HG03095 (cell line): ENCODE measurements around the gene FAM168A.

Experiments used
- ATAC-seq: cut with Tn5 transposase; IDR thresholded peaks from one replicate; pipeline ENCODE4 v1.9.1; 2021; ENCODE audit warnings: moderate library complexity; ENCODE audit not compliant: unreplicated experiment

FAM168A gene

GRCh38 chr11:73524774-73525173 lies 73.1 kb downstream of the FAM168A start:
- no peak for ATAC-seq

GRCh38 chr11:73521621-73522020 lies 76.3 kb downstream of the FAM168A start:
- ATAC-seq: no peak

- no peak for ATAC-seq
Observed at GRCh38 chr11:73520353-73521061, 77.4 kb downstream of the FAM168A start.

- ATAC-seq: no peak
Observed at GRCh38 chr11:73519266-73519665, 78.6 kb downstream of the FAM168A start.

GRCh38 chr11:73518195-73518594 lies 79.7 kb downstream of the FAM168A start:
- ATAC-seq: no peak

- no peak for ATAC-seq
Observed at GRCh38 chr11:73516080-73516479, 81.8 kb downstream of the FAM168A start.

- no peak for ATAC-seq
Observed at GRCh38 chr11:73513707-73514106, 84.2 kb downstream of the FAM168A start.

GRCh38 chr11:73510877-73511276 lies 87.0 kb downstream of the FAM168A start:
- ATAC-seq: no peak

- no peak for ATAC-seq
Observed at GRCh38 chr11:73510106-73510505, 87.8 kb downstream of the FAM168A start.

GRCh38 chr11:73509188-73509587 lies 88.7 kb downstream of the FAM168A start:
- ATAC-seq: no peak

GRCh38 chr11:73508243-73509176 lies 89.4 kb downstream of the FAM168A start:
- ATAC-seq: no peak

GRCh38 chr11:73507086-73507485 lies 90.8 kb downstream of the FAM168A start:
- no peak for ATAC-seq

- no peak for ATAC-seq
Observed at GRCh38 chr11:73506038-73506437, 91.9 kb downstream of the FAM168A start.

- ATAC-seq: no peak
Observed at GRCh38 chr11:73498343-73498742, 99.6 kb downstream of the FAM168A start.

GRCh38 chr11:73496134-73496533 lies 101.8 kb downstream of the FAM168A start:
- ATAC-seq: no peak

GRCh38 chr11:73495731-73496130 lies 102.2 kb downstream of the FAM168A start:
- no peak for ATAC-seq

GRCh38 chr11:73493956-73494598 lies 103.8 kb downstream of the FAM168A start:
- ATAC-seq: no peak

GRCh38 chr11:73481626-73482025 lies 116.3 kb downstream of the FAM168A start:
- ATAC-seq: no peak

GRCh38 chr11:73480677-73481076 lies 117.2 kb downstream of the FAM168A start:
- ATAC-seq: no peak

GRCh38 chr11:73478737-73479347 lies 119.1 kb downstream of the FAM168A start:
- no peak for ATAC-seq

- ATAC-seq: no peak
Observed at GRCh38 chr11:73477518-73477917, 120.4 kb downstream of the FAM168A start.
